ENCODE results near the gene STIL. TPM values are rescaled to one million over a fixed set of nuclear protein-coding genes. Genes with fewer than 3 reads are reported as not detected.

STIL gene
- total RNA-seq, 3 donors from 2014 or later: 7.3 to 9.2 (median 7.6) TPM

- Mint-ChIP-seq H3K27me3 (ENCODE audit: low read depth) (peaks cover 55% of the 10 kb centered on the region), H3K36me3 (ENCODE audit: insufficient read depth) (no peaks in the 10 kb centered on the region), H3K9me3 (no peaks in the 10 kb centered on the region), H3K4me1 (ENCODE audit: low read depth) (peaks cover 22% of the 10 kb centered on the region), H3K4me3 (no peak overlapping the region)
- ATAC-seq: no peak
- no peak for DNase-seq
These were observed 78.1 kb downstream of the STIL start for GRCh38 chr1:47235806-47236205.

DNA sequence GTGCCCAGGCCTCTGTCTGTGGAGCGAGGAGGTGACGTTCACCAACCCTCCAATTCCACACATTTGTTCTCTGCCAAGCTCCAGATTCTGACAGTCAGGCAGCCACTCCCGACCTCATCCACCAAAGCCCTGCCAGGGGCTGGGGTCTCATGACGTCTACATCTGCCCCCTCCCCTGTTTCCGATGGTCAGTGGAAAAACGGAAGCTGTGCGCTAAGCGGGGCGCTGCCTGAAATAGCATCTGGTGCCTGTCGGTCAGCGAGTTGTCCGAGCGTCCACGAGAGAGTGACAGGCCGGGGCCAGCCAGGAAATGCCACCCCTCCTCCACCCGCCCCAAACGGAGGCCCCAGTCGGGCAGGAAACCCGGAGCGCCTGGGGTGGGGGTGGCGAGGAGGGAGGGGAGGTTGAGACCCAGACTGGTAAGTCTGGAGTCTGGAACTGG, 78.7 kb downstream of the STIL start:
- no peak for ATAC-seq
- Mint-ChIP-seq H3K27me3 (ENCODE audit: low read depth) (peaks cover 58% of the 10 kb centered on the region), H3K4me1 (ENCODE audit: low read depth) (peaks cover 27% of the 10 kb centered on the region), H3K9me3 (no peaks in the 10 kb centered on the region), H3K4me3 (no peak overlapping the region), H3K36me3 (ENCODE audit: insufficient read depth) (no peaks in the 10 kb centered on the region)
- DNase-seq: no peak

GRCh38 chr1:47233186-47233585, 80.8 kb downstream of the STIL start:
- ATAC-seq (no peak), DNase-seq (no peak)
- Mint-ChIP-seq H3K36me3 (ENCODE audit: insufficient read depth) (no peaks in the 10 kb centered on the region), H3K4me3 (no peak overlapping the region), H3K9me3 (no peaks in the 10 kb centered on the region), H3K27me3 (ENCODE audit: low read depth) (peaks cover 75% of the 10 kb centered on the region), H3K4me1 (ENCODE audit: low read depth) (peaks cover 31% of the 10 kb centered on the region)

DNA sequence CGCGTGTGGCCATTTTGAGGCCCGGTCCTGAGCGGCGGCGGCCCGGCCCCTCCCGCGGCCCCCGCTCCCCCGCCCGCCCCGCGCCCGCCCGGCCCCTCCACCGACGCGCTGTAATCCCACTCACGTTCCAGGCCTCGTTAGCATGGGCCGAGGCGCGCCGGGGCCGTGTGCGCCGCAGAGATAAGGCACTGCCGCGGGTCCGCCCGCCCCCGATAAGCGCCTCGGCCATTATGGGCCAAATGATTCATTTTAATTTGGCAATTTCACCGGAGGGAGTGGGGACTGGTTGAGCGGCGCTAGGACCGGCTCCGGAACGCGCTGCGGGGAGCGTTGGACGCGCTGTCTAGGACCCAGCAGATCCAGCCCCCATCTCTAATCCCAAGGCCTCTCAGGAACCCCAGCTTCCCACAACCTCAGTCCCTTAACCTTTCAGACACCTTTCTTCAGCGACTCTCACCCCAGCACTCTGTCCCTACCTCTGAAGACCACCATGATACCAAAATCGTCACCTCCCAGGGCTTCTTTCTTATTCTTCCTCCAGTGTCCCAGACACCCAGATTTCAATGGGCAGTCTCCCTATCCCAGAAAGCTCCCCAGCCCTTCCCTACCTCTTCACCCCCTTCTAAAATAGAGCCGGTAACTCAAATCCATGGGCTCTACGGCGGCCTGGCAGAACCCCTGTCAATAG, 81.6 kb downstream of the STIL start, which contains the start of gene TAL1:
Gene TAL1, minus strand, starts transcription at position 39 of the 688 bp plus-strand sequence. CDS start 6,337 bp downstream, outside the sequence.
- Mint-ChIP-seq H3K9me3 (no peaks in the 10 kb centered on the region), H3K4me3 (peak within 1 kb of the TSS; percentile 82), H3K27me3 (ENCODE audit: low read depth) (peaks cover 82% of the 10 kb centered on the region), H3K4me1 (ENCODE audit: low read depth) (peaks cover 31% of the 10 kb centered on the region), H3K36me3 (ENCODE audit: insufficient read depth) (no peaks in the 10 kb centered on the region)
- DNase-seq: no peak
- peak; percentile 20 to 27 for ATAC-seq

- Mint-ChIP-seq H3K4me3 (peak overlapping the region; percentile 82), H3K36me3 (ENCODE audit: insufficient read depth) (no peaks in the 10 kb centered on the region), H3K4me1 (ENCODE audit: low read depth) (peaks cover 31% of the 10 kb centered on the region), H3K27me3 (ENCODE audit: low read depth) (peaks cover 85% of the 10 kb centered on the region), H3K9me3 (no peaks in the 10 kb centered on the region)
- peak in 1 of 2 donors; percentile 38 for ATAC-seq
- DNase-seq: no peak
These were observed 82.4 kb downstream of the STIL start for GRCh38 chr1:47231301-47232186.

- ATAC-seq (peak; percentile 29 to 48), DNase-seq (no peak)
- Mint-ChIP-seq H3K36me3 (ENCODE audit: insufficient read depth) (no peaks in the 10 kb centered on the region), H3K4me3 (peak overlapping the region; percentile 82), H3K4me1 (ENCODE audit: low read depth) (peaks cover 34% of the 10 kb centered on the region), H3K27me3 (ENCODE audit: low read depth) (peaks cover 87% of the 10 kb centered on the region), H3K9me3 (no peaks in the 10 kb centered on the region)
These were observed 83.2 kb downstream of the STIL start for GRCh38 chr1:47230692-47231300.

DNA sequence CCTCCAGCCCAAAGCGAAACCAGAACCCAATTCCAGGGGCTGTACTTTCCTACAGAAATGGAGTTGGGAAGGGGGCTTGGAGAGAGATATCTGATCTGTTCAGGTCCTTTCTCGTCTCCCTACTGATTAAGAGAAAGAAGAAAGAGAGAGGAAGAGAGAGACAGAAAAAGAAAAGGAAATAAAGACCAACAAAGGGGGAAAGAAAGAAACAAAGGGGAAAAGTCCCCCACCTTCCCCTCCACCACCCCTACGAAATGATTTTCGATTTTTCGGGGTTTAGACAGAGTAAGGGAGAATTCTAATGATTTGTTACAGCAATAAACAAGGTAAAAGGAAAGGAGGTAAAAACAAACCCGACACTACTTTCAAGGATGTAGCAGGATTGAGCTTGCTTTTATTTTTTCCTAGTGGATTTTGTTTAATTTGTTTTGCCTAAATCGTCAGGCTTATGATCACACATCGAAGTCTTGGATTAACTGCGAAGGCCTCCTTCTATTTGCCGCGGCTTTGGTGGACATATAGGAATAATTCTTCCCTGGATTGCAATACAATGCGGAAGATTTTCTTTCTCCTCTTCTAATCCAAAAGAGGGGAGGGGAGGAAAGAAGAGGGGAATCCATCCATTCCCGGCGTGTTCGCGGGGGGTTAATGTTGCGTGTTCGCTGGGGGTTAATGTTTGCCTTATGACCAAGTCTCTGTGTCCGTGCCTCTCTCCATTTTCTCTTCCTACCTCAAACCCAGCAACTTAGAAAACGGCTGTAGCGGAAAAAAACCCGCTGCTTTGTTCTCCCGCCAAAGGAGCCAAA, 83.9 kb downstream of the STIL start:
- Mint-ChIP-seq H3K4me1 (ENCODE audit: low read depth) (peaks cover 34% of the 10 kb centered on the region), H3K27me3 (ENCODE audit: low read depth) (peaks cover 88% of the 10 kb centered on the region), H3K36me3 (ENCODE audit: insufficient read depth) (no peaks in the 10 kb centered on the region), H3K9me3 (no peaks in the 10 kb centered on the region), H3K4me3 (peak overlapping the region; percentile 31)
- DNase-seq (no peak), ATAC-seq (no peak)

DNA sequence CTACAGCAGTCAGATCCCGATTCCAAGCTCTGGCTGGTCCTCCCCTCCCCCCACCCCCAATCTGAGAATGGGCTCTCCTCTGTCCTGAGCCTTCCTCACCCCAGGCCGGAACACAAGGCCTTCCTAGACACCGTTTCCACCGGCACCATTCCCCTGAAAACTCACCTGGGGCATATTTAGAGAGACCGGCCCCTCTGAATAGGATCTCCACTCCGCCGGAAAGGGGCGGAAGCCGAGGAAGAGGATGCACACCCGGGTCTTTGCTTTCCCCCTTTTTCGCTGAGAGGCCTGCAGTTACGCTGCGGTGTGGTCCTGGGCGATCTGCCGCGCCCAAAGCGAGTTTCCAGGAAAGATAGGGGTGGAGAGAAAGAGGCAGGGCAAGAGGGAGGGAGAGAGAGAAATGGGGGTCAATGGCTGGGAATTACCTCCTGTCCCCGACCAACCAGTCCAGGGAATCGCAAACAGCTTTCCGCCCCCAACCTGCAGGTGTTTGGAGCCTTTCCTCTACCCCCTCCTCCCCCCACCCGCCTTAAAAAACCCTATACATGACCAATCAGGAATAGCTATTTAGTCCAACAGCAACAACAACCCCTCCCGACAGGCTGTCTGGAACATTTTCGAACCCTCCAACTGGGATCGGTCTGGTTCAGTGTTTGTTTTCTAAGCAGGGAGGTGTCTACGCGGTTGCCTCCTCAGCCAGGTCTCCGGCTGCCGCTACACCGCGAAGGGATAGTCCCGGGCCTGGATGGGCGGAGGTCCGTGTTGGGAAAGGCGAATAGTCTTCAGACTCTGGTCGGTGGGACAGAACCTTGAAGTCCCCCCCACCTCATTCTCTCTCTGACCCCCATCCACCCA, 84.7 kb downstream of the STIL start:
- ATAC-seq (no peak), DNase-seq (no peak)
- Mint-ChIP-seq H3K36me3 (ENCODE audit: insufficient read depth) (no peaks in the 10 kb centered on the region), H3K9me3 (no peaks in the 10 kb centered on the region), H3K4me3 (no peak overlapping the region), H3K4me1 (ENCODE audit: low read depth) (peaks cover 34% of the 10 kb centered on the region), H3K27me3 (ENCODE audit: low read depth) (peaks cover 81% of the 10 kb centered on the region)

GRCh38 chr1:47228644-47229030, 85.3 kb downstream of the STIL start:
- no peaks in the 10 kb centered on the region for H3K9me3 Mint-ChIP-seq
- H3K36me3 Mint-ChIP-seq (ENCODE audit: insufficient read depth): no peaks in the 10 kb centered on the region
- no peak overlapping the region for H3K4me3 Mint-ChIP-seq
- ATAC-seq: no peak
- H3K27me3 Mint-ChIP-seq (ENCODE audit: low read depth): peaks cover 75% of the 10 kb centered on the region
- no peak for DNase-seq
- H3K4me1 Mint-ChIP-seq (ENCODE audit: low read depth): peaks cover 34% of the 10 kb centered on the region

GRCh38 chr1:47227341-47228232, 86.4 kb downstream of the STIL start:
- Mint-ChIP-seq H3K36me3 (ENCODE audit: insufficient read depth) (no peaks in the 10 kb centered on the region), H3K4me1 (ENCODE audit: low read depth) (peaks cover 31% of the 10 kb centered on the region), H3K27me3 (ENCODE audit: low read depth) (peaks cover 64% of the 10 kb centered on the region), H3K4me3 (no peak overlapping the region), H3K9me3 (no peaks in the 10 kb centered on the region)
- ATAC-seq: no peak
- DNase-seq: no peak

GRCh38 chr1:47226839-47227215, 87.1 kb downstream of the STIL start:
- no peaks in the 10 kb centered on the region for H3K9me3 Mint-ChIP-seq
- peaks cover 58% of the 10 kb centered on the region for H3K27me3 Mint-ChIP-seq (ENCODE audit: low read depth)
- peaks cover 29% of the 10 kb centered on the region for H3K4me1 Mint-ChIP-seq (ENCODE audit: low read depth)
- no peak overlapping the region for H3K4me3 Mint-ChIP-seq
- no peak for ATAC-seq
- no peak for DNase-seq
- no peaks in the 10 kb centered on the region for H3K36me3 Mint-ChIP-seq (ENCODE audit: insufficient read depth)

GRCh38 chr1:47226121-47226838, 87.7 kb downstream of the STIL start:
- Mint-ChIP-seq H3K4me3 (peak overlapping the region; percentile 65), H3K36me3 (ENCODE audit: insufficient read depth) (no peaks in the 10 kb centered on the region), H3K27me3 (ENCODE audit: low read depth) (peaks cover 56% of the 10 kb centered on the region), H3K9me3 (no peaks in the 10 kb centered on the region), H3K4me1 (ENCODE audit: low read depth) (peaks cover 24% of the 10 kb centered on the region)
- ATAC-seq (no peak), DNase-seq (no peak)

Data from activated T-cell treated with anti-CD3 and anti-CD28 coated beads, Interleukin-2, amount 50 U/mL, for 4 hours (primary cell).